ENCODE results near the gene CCDC71L.

CCDC71L gene

GRCh38 chr7:106630648-106631047 lies 30.3 kb downstream of the CCDC71L start:
- TF ChIP-seq POLR2A (IDR thresholded peaks at IDR 0.05; ENCODE audit: low read depth, low read length) (no peak), POLR2AphosphoS5 (IDR thresholded peaks at IDR 0.05; ENCODE audit: low read depth, low read length) (no peak), TAF1 (IDR thresholded peaks at IDR 0.05; ENCODE audit: borderline replicate concordance, low read depth, low read length) (no peak)
- no peak for FAIRE-seq
- no peak for DNase-seq (ENCODE audit: insufficient read length)

GRCh38 chr7:106629516-106629915 lies 31.4 kb downstream of the CCDC71L start:
- no peak for FAIRE-seq
- TF ChIP-seq TAF1 (IDR thresholded peaks at IDR 0.05; ENCODE audit: borderline replicate concordance, low read depth, low read length) (no peak), POLR2A (IDR thresholded peaks at IDR 0.05; ENCODE audit: low read depth, low read length) (no peak), POLR2AphosphoS5 (IDR thresholded peaks at IDR 0.05; ENCODE audit: low read depth, low read length) (no peak)
- DNase-seq (ENCODE audit: insufficient read length): no peak

GRCh38 chr7:106626376-106627164 lies 34.4 kb downstream of the CCDC71L start:
- FAIRE-seq: no peak
- no peak for DNase-seq (ENCODE audit: insufficient read length)
- TF ChIP-seq TAF1 (IDR thresholded peaks at IDR 0.05; ENCODE audit: borderline replicate concordance, low read depth, low read length) (no peak), POLR2A (IDR thresholded peaks at IDR 0.05; ENCODE audit: low read depth, low read length) (no peak), POLR2AphosphoS5 (IDR thresholded peaks at IDR 0.05; ENCODE audit: low read depth, low read length) (no peak)

GRCh38 chr7:106625678-106626301 lies 35.2 kb downstream of the CCDC71L start:
- FAIRE-seq: no peak
- TF ChIP-seq POLR2A (IDR thresholded peaks at IDR 0.05; ENCODE audit: low read depth, low read length): no peak
- TF ChIP-seq POLR2AphosphoS5 (IDR thresholded peaks at IDR 0.05; ENCODE audit: low read depth, low read length): no peak
- DNase-seq (ENCODE audit: insufficient read length): no peak

- FAIRE-seq (no peak), DNase-seq (ENCODE audit: insufficient read length) (no peak)
- TF ChIP-seq TAF1 (IDR thresholded peaks at IDR 0.05; ENCODE audit: borderline replicate concordance, low read depth, low read length) (no peak), POLR2AphosphoS5 (IDR thresholded peaks at IDR 0.05; ENCODE audit: low read depth, low read length) (no peak), POLR2A (IDR thresholded peaks at IDR 0.05; ENCODE audit: low read depth, low read length) (no peak)
Observed at GRCh38 chr7:106623853-106624252, 37.1 kb downstream of the CCDC71L start.

- FAIRE-seq: no peak
- TF ChIP-seq POLR2A (IDR thresholded peaks at IDR 0.05; ENCODE audit: low read depth, low read length): no peak
- TF ChIP-seq TAF1 (IDR thresholded peaks at IDR 0.05; ENCODE audit: borderline replicate concordance, low read depth, low read length): no peak
- TF ChIP-seq POLR2AphosphoS5 (IDR thresholded peaks at IDR 0.05; ENCODE audit: low read depth, low read length): no peak
- no peak for DNase-seq (ENCODE audit: insufficient read length)
Observed at GRCh38 chr7:106623315-106623660, 37.7 kb downstream of the CCDC71L start.

GRCh38 chr7:106622654-106623314 lies 38.2 kb downstream of the CCDC71L start:
- TF ChIP-seq POLR2AphosphoS5 (IDR thresholded peaks at IDR 0.05; ENCODE audit: low read depth, low read length): no peak
- no peak for TF ChIP-seq POLR2A (IDR thresholded peaks at IDR 0.05; ENCODE audit: low read depth, low read length)
- no peak for TF ChIP-seq TAF1 (IDR thresholded peaks at IDR 0.05; ENCODE audit: borderline replicate concordance, low read depth, low read length)
- no peak for DNase-seq (ENCODE audit: insufficient read length)
- no peak for FAIRE-seq

- TF ChIP-seq POLR2AphosphoS5 (IDR thresholded peaks at IDR 0.05; ENCODE audit: low read depth, low read length) (no peak), POLR2A (IDR thresholded peaks at IDR 0.05; ENCODE audit: low read depth, low read length) (no peak), TAF1 (IDR thresholded peaks at IDR 0.05; ENCODE audit: borderline replicate concordance, low read depth, low read length) (no peak)
- DNase-seq (ENCODE audit: insufficient read length) (no peak), FAIRE-seq (no peak)
Observed at GRCh38 chr7:106621393-106622132, 39.4 kb downstream of the CCDC71L start.

- no peak for DNase-seq (ENCODE audit: insufficient read length)
- FAIRE-seq: no peak
- TF ChIP-seq TAF1 (IDR thresholded peaks at IDR 0.05; ENCODE audit: borderline replicate concordance, low read depth, low read length): no peak
- no peak for TF ChIP-seq POLR2AphosphoS5 (IDR thresholded peaks at IDR 0.05; ENCODE audit: low read depth, low read length)
- TF ChIP-seq POLR2A (IDR thresholded peaks at IDR 0.05; ENCODE audit: low read depth, low read length): no peak
Observed at GRCh38 chr7:106620676-106621075, 40.3 kb downstream of the CCDC71L start.

- FAIRE-seq (no peak), DNase-seq (ENCODE audit: insufficient read length) (no peak)
- TF ChIP-seq POLR2AphosphoS5 (IDR thresholded peaks at IDR 0.05; ENCODE audit: low read depth, low read length) (no peak), TAF1 (IDR thresholded peaks at IDR 0.05; ENCODE audit: borderline replicate concordance, low read depth, low read length) (no peak), POLR2A (IDR thresholded peaks at IDR 0.05; ENCODE audit: low read depth, low read length) (no peak)
Observed at GRCh38 chr7:106620034-106620433, 40.9 kb downstream of the CCDC71L start.

- FAIRE-seq (no peak), DNase-seq (ENCODE audit: insufficient read length) (no peak)
- TF ChIP-seq TAF1 (IDR thresholded peaks at IDR 0.05; ENCODE audit: borderline replicate concordance, low read depth, low read length) (no peak), POLR2A (IDR thresholded peaks at IDR 0.05; ENCODE audit: low read depth, low read length) (no peak), POLR2AphosphoS5 (IDR thresholded peaks at IDR 0.05; ENCODE audit: low read depth, low read length) (no peak)
Observed at GRCh38 chr7:106619213-106619612, 41.7 kb downstream of the CCDC71L start.
